HG03439 (cell line): Measurements from ENCODE around the gene BCL11B.
"Not testable (repeated sequence)": the region's sequence is repeated elsewhere in the genome, so short reads cannot be mapped to it uniquely, and the experiment has no call there.

Source experiments
- ATAC-seq: cut with Tn5 transposase; IDR thresholded peaks from one replicate; pipeline ENCODE4 v1.9.1; 2021; ENCODE audit warnings: mild to moderate bottlenecking, moderate library complexity; ENCODE audit not compliant: unreplicated experiment

The BCL11B gene

DNA sequence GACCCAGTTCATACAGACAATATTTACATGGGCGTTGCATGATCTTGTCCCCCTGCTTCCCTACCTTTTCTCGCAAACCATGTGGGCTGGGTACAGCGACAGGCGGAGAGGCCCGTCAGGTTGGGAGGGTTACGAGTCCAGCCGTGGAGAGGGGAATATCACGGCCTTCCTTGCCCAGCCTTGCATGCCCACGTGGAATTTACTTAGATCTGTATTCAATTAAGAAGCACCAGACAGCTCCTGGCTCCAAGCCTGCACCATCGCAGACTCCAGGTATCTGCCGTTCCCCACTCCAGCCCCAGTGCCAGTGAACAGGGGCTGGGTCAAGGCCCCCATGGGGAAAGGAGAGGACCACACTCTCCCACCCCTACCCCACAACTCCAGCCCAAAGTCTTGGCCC is 29.8 kb downstream of the BCL11B start:
- no peak for ATAC-seq

GRCh38 chr14:99241325-99242010 is 30.5 kb downstream of the BCL11B start:
- no peak for ATAC-seq

DNA sequence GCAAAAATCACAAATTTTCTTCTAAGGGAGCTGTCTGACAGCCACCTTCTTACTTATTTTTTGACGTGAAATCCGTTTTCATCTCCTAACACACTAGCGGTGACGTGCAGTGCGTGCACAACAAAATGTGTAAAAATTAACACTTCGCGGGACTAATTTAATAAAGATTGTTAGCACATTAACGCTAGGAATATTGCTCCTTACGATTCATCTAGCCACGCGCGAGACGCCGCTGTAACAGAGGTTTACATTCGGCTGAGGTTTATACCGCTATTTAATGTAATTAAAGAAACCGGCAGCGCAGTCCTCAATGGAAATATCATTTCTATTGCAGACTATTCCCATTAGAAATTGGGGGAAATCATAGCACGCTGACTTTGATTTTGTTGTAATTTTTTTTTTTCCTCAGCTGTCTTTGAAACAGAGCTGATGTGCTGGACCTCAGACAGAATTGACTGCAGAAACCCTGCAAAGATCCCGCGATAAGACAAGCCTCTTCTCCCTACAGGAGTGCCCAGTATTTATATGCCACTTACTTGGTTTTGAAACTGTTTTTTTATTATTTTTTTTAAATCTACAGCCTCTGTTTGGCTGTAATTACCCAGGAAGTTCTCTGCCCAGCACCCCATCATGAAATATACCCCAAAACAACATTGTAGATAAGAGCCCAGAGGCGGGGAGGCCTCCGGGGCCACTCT is 31.2 kb downstream of the BCL11B start:
- ATAC-seq: no peak

DNA sequence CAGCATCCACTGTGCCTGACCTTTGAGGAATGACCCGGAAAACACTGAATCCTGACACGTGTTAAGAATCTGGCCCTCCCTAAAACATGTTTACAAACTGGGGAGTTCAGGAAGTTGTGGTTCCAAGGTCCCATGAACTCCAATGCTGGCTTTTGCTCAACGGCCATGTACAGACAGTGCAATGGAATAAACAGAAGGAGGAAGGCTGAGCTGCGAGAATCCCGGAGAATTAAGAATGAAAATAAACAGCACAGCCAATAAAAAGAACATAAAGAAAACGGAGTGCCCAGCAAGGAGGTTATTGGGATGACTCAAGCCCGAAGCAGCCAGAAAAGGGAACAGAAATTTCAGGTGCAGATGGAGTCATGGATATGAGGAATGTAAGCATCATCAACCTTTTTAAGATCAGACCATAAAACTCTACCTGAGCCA is 32.3 kb downstream of the BCL11B start:
- ATAC-seq: no peak

- ATAC-seq: no peak
Observed at GRCh38 chr14:99238216-99238615, 33.8 kb downstream of the BCL11B start.

GRCh38 chr14:99237288-99237687 is 34.7 kb downstream of the BCL11B start:
- ATAC-seq: no peak

- ATAC-seq: no peak
Observed at GRCh38 chr14:99236386-99237138, 35.4 kb downstream of the BCL11B start.

- no peak for ATAC-seq
Observed at GRCh38 chr14:99235582-99236320, 36.2 kb downstream of the BCL11B start.

DNA sequence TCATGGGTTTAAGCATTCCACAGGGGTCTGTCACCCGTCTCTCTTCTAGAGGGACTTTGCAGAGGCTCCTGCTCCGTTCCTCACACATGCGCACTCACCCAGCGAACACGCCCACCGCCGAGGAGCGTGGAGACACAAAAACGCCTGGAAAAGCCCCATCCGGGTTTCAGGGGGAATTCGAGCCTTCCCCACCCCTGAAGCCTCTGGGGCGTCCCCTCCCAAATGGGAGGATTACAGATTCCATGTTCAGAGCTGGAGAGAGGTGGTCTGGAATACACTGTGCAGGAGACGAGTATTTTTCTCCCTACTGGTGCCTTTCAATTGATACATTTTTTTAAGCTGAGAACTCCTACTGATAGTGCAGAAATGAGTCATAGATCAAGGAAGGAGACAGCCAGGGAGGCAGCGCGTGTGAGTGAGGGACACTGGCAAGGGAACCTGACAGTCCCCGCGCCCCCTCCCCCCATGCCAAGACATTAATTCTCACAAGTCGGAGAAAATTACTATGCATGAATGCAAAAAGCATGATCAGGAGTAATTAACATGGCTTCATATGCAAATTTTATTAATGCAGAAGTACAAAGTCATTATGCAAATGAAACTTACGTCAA is 36.9 kb downstream of the BCL11B start:
- no peak for ATAC-seq

- no peak for ATAC-seq
Observed at GRCh38 chr14:99234355-99234754, 37.6 kb downstream of the BCL11B start.

GRCh38 chr14:99233222-99234035 is 38.6 kb downstream of the BCL11B start:
- no peak for ATAC-seq

GRCh38 chr14:99232714-99233214 is 39.2 kb downstream of the BCL11B start:
- ATAC-seq: no peak

DNA sequence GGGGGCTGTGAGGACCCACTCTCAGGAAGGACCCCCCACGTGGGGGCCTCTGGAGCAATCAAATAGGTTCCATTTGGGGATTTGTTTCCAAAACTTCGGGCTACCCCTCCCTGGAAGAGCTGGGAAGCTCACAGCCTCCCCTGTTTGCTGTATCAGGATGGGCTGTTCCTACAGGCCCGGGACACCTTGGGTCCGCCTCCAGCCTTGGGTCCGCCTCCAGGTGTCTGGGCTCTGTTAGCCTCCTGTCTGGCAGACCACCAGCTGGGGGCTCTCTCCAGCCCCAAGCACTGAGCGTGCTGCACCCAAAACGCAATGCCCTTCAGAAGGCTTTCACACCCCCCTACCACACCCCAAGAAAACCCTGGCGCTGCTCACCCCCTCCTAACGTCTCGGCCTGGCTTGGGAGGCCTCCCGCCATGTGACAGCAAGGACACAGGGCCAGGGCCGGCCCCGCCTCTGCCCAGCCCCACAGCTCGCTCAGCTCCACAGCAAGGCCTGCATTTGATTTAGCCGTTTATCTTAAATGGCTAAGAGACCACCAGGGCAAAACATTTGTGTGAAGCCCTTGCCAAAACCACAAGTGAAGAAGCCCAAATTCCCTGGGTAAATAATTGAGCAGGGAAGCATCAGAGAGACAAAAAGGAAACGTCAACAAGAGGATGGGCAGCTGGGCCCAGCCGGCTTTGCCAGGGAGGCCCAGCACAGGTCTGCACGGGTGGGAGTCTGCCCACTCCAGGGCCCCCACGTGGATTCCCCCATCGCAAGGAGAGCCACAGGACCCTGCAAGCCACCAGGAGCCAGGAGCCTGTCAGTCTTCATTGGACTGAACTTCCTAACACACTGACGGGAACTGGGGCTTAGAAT is 39.9 kb downstream of the BCL11B start:
- no peak for ATAC-seq

GRCh38 chr14:99231161-99231849 is 40.7 kb downstream of the BCL11B start:
- no peak for ATAC-seq

DNA sequence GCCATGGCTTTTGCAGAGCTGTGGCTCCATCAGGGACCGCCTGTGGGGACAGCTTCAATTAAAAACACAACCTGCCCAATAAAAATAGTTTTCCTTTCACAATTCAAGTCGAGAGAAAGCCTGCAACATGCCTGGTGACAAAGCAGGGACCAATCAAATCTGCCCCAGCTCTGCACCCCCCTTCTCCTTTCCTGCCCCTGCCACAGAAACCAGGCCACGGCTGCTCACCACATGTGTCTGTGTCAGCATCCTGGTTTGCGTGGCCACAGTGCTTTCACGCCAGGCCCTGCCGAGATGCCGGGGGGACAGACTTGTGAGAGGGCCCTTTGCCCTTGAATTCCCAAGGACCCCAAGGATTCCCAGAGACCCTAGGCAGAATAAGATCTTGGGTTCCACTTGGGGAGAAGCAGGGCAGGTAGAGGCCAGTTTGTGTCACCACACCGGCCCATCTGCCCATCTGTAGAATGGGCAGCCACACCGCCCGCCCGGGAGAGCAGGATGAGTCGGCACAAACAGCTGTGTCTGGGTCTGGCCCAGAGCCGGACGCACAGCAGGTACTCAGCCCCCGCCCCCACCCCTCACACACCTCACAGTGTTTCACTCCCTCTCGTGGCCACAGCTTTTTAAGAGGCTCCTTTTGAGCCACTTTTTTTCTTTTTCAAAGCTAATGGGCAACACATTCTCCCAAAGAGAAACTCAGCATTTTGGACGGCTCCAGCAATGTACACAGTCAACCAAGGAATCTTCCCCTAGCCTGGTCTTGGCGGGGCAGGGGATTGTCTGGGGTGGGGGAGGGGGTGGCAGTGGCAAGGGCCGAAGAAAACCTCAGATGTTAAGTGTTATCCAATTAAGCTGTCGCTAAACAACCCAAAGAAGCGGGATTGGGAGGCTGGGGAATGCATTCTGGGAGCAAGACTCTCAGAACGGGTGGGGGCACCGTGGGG is 41.5 kb downstream of the BCL11B start:
- no peak for ATAC-seq

GRCh38 chr14:99229654-99230207 is 42.3 kb downstream of the BCL11B start:
- ATAC-seq: no peak

- not testable (repeated sequence) for ATAC-seq
Observed at GRCh38 chr14:99228760-99229159, 43.2 kb downstream of the BCL11B start.
